ENCODE data around the gene PFKL. TPM values are rescaled to one million over a fixed set of nuclear protein-coding genes. Genes with fewer than 3 reads are reported as not detected.

Gene PFKL
- total RNA-seq (2014; rRNA removed; shearing (Covaris generic); ENCODE audit: low replicate concordance): 111 and 175 TPM in 2 replicates

- peak; percentile 80 for DNase-seq
- Histone ChIP-seq H3K36me3 (peaks cover 7% of the 10 kb centered on the region; the same call in 1 of the 2 replicates), H3K9me3 (no peaks in the 10 kb centered on the region), H3K4me3 (peak within 1 kb of the TSS; percentile 86), H3K27me3 (no peaks in the 10 kb centered on the region)
Observed at GRCh38 chr21:44299458-44300261, at the start of gene PFKL. TSS of gene PFKL (plus strand) at chr21:44300053. CDS start at chr21:44300106, 53 bp downstream.

- H3K27me3 ChIP-seq: no peaks in the 10 kb centered on the region
- no peak for DNase-seq
Observed at GRCh38 chr21:44253832-44254710, 45.8 kb upstream of the PFKL start.

GRCh38 chr21:44255511-44255981, 44.3 kb upstream of the PFKL start:
- no peaks in the 10 kb centered on the region for H3K27me3 ChIP-seq
- no peaks in the 10 kb centered on the region for H3K36me3 ChIP-seq
- DNase-seq: peak; percentile 63
- H3K4me3 ChIP-seq: no peak overlapping the region
- no peaks in the 10 kb centered on the region for H3K9me3 ChIP-seq

More at GRCh38 chr21:44253832-44254710, 45.8 kb upstream of the PFKL start:
- Histone ChIP-seq H3K36me3 (no peaks in the 10 kb centered on the region), H3K4me3 (no peak overlapping the region), H3K9me3 (no peaks in the 10 kb centered on the region)

- H3K4me3 ChIP-seq: no peak overlapping the region
- H3K9me3 ChIP-seq: no peaks in the 10 kb centered on the region
- H3K36me3 ChIP-seq: no peaks in the 10 kb centered on the region
- no peak for DNase-seq
- H3K27me3 ChIP-seq: no peaks in the 10 kb centered on the region
Observed at GRCh38 chr21:44258056-44258725, 41.7 kb upstream of the PFKL start.

GRCh38 chr21:44259082-44259705, 40.7 kb upstream of the PFKL start:
- H3K27me3 ChIP-seq: no peaks in the 10 kb centered on the region
- H3K4me3 ChIP-seq: no peak overlapping the region
- no peak for DNase-seq
- no peaks in the 10 kb centered on the region for H3K9me3 ChIP-seq
- no peaks in the 10 kb centered on the region for H3K36me3 ChIP-seq

DNA sequence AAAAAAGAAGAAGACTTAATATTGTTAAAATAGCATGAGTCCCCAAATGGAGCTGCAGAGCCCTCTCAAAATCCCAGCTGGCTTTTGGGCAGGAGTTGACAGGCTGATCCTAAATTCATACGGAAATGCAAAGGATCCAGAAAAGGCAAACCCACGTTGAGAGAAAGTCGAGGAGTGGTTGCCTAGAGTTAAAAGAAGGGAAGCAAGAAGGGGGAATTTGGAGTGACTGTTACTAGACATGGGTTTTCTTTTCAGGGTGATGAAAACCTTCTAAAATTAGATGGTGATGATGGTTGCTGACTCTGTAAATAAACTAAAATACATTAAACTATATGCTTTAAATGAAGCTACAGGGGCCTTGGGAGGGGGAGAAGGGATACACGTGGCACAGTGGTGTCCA, 39.8 kb upstream of the PFKL start:
- H3K4me3 ChIP-seq: no peak overlapping the region
- H3K9me3 ChIP-seq: no peaks in the 10 kb centered on the region
- H3K36me3 ChIP-seq: no peaks in the 10 kb centered on the region
- DNase-seq: no peak
- no peaks in the 10 kb centered on the region for H3K27me3 ChIP-seq

- H3K9me3 ChIP-seq: no peaks in the 10 kb centered on the region
- H3K27me3 ChIP-seq: no peaks in the 10 kb centered on the region
- no peak for DNase-seq
- H3K4me3 ChIP-seq: no peak overlapping the region
- no peaks in the 10 kb centered on the region for H3K36me3 ChIP-seq
Observed at GRCh38 chr21:44260791-44261631, 38.8 kb upstream of the PFKL start.

DNA sequence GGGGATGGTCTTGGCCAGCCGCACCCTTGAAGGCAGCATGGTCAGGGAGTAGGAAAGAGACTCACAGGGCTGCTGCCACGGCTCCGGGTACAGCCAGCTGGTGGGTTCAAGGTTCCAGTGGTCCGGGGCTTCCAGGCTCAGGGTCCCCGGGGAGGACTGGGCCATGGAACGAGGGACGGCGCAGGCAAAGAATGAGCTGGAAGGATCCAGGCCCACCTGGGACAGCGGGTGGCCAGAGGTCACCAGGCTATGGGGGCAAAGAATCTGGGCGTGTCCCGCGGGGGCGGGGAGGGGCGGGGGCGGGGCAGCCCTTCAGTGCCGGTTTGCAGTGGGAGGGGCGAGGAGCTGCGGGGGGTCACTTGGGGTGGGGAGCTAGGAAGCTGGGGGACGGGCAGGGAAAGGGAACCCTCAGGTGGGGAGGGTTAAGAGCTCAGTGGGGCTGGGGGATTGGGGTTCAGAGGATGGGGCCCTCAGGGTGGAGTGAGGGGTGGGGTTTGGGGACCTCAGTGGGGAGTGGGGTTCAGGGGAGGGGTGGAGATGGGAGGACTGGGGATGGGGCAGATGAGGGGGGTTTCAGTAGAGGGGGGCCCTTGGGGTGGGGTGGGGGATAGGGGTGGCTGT, 38.1 kb upstream of the PFKL start, which contains the start of gene DNMT3L:
DNMT3L (minus strand) TSS at position 223 of the 621 bp plus-strand sequence. CDS start 638 bp downstream, outside the sequence.
- no peaks in the 10 kb centered on the region for H3K27me3 ChIP-seq
- H3K36me3 ChIP-seq: no peaks in the 10 kb centered on the region
- no peaks in the 10 kb centered on the region for H3K9me3 ChIP-seq
- H3K4me3 ChIP-seq: no peak within 1 kb of the TSS
- DNase-seq: no peak

DNA sequence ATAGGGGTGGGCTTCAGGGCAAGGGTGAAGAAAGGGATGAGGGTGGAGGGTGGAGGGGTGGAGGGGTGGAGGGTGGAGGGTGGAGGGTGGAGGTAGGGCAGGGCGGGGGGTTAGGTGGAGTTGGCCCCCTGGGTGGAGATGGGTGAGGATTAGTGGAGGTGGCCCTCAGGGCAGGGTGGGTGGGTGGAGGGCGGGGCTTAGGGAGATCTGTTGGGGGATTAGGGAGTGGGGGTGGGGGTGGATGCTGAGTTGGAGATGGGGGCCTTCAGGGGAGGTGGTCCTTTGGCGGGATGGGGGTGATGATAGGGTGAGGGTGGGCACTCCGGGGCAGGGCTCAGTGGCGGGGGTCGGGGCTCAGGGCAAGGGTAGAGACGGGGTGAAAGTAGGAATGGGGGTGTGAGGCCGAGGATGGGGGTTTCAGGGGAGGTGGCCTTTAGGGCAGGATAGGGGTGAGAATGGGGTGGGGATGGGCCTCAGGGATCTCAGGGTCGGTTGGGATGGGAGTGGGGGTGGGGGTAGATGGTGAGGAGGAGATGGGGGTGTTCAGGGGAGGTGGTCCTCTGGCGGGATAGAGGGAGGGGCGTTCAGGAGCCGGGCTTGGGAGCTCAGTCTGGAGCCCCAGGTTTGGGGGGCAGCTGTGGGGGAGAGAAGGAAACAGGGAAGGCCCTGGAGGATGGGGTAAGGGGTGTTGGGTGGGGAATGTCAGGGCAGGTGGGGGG, 37.4 kb upstream of the PFKL start:
- no peak for DNase-seq

DNA sequence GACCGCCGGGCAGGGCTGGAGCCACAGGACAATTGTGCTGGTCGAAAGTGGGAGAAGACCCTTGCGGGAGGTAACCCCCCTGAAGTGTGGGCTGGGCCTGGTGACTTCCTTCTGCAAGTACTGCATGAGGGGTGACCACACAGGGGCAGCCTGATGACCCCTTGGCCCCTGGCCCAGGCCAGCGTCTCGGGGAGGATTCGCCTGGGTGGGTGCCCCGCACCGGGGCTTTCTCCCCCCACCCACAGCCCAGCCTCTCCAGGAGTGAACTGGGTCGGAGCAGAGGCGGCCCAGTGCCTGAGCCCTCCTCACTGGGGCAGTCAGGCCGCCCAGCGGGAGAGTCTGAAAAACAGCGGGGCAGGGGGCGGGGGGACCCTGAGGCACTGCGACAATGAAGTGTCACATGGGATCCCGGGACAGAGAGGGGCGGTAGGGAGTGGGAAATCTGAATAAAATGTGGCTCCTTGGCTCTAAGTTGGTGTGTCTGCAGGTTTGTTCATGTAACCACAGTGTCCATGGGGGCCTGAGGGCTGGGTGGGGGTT, 36.6 kb upstream of the PFKL start:
- H3K9me3 ChIP-seq: no peaks in the 10 kb centered on the region
- no peaks in the 10 kb centered on the region for H3K27me3 ChIP-seq
- no peak for DNase-seq
- H3K4me3 ChIP-seq: no peak overlapping the region
- H3K36me3 ChIP-seq: no peaks in the 10 kb centered on the region

More for the DNA sequence above, 37.4 kb upstream of the PFKL start:
- Histone ChIP-seq H3K4me3 (no peak overlapping the region), H3K9me3 (no peaks in the 10 kb centered on the region), H3K36me3 (no peaks in the 10 kb centered on the region), H3K27me3 (no peaks in the 10 kb centered on the region)

GRCh38 chr21:44263768-44264167, 36.1 kb upstream of the PFKL start:
- Histone ChIP-seq H3K36me3 (no peaks in the 10 kb centered on the region), H3K4me3 (no peak overlapping the region), H3K27me3 (no peaks in the 10 kb centered on the region), H3K9me3 (no peaks in the 10 kb centered on the region)
- DNase-seq: no peak

GRCh38 chr21:44265734-44266270, 34.1 kb upstream of the PFKL start:
- Histone ChIP-seq H3K9me3 (no peaks in the 10 kb centered on the region), H3K36me3 (no peaks in the 10 kb centered on the region), H3K27me3 (no peaks in the 10 kb centered on the region), H3K4me3 (no peak overlapping the region)
- DNase-seq: no peak

GRCh38 chr21:44267655-44268142, 32.2 kb upstream of the PFKL start:
- no peak overlapping the region for H3K4me3 ChIP-seq
- no peak for DNase-seq
- no peaks in the 10 kb centered on the region for H3K27me3 ChIP-seq
- no peaks in the 10 kb centered on the region for H3K9me3 ChIP-seq
- no peaks in the 10 kb centered on the region for H3K36me3 ChIP-seq

GRCh38 chr21:44269090-44269489, 30.8 kb upstream of the PFKL start:
- H3K36me3 ChIP-seq: no peaks in the 10 kb centered on the region
- no peak for DNase-seq
- H3K4me3 ChIP-seq: no peak overlapping the region
- H3K27me3 ChIP-seq: no peaks in the 10 kb centered on the region
- no peaks in the 10 kb centered on the region for H3K9me3 ChIP-seq
